Astrocyte (in vitro differentiated cells and primary cell): ENCODE measurements around the gene SNX22. TPM values are rescaled to one million over a fixed set of nuclear protein-coding genes. Genes with fewer than 3 reads are reported as not detected.

Experiments
- DNase-seq: peaks from one replicate; pipeline ENCODE4 v3.0.0-alpha.2; 2010; ENCODE audit warnings: low read depth
- FAIRE-seq: peaks from 2 replicates; lab custom pipeline; 2011; peaks lifted over from hg19 to GRCh38; lab: Jason Lieb, UNC
- H2AFZ ChIP-seq: 2 replicates; pipeline ENCODE4 v1.6.0; 2012; ENCODE audit warnings: low read depth, low read length, inconsistent platforms
- H3K27ac ChIP-seq: 2 replicates; pipeline ENCODE4 v1.5.1; 2011; ENCODE audit warnings: low read depth, low read length, inconsistent platforms
- H3K27me3 ChIP-seq: 2 replicates; pipeline ENCODE4 v1.6.0; 2011; ENCODE audit warnings: low read length, inconsistent platforms; ENCODE audit not compliant: insufficient read depth
- H3K36me3 ChIP-seq: 2 replicates; pipeline ENCODE4 v1.5.1; 2011; ENCODE audit warnings: low read length, inconsistent platforms; ENCODE audit not compliant: insufficient read depth
- H3K4me1 ChIP-seq: 2 replicates; pipeline ENCODE4 v1.5.1; 2011; ENCODE audit warnings: low read length, inconsistent platforms; ENCODE audit not compliant: insufficient read depth
- H3K4me2 ChIP-seq: 2 replicates; pipeline ENCODE4 v1.6.0; 2012; ENCODE audit warnings: low read length, inconsistent platforms
- H3K4me3 ChIP-seq: 2 replicates; pipeline ENCODE4 v1.5.1; 2011; ENCODE audit warnings: low read depth, mild to moderate bottlenecking, low read length, inconsistent platforms; ENCODE audit not compliant: insufficient read depth
- H3K79me2 ChIP-seq: 2 replicates; pipeline ENCODE4 v1.6.0; 2012; ENCODE audit warnings: mild to moderate bottlenecking, low read length, inconsistent platforms; ENCODE audit not compliant: insufficient read depth
- H3K9ac ChIP-seq: 2 replicates; pipeline ENCODE4 v1.6.0; 2012; ENCODE audit warnings: mild to moderate bottlenecking, low read length, inconsistent platforms
- H3K9me3 ChIP-seq: 2 replicates; pipeline ENCODE4 v1.5.1; 2012; ENCODE audit warnings: low read depth, mild to moderate bottlenecking, low read length, inconsistent platforms; ENCODE audit not compliant: insufficient read depth
- H4K20me1 ChIP-seq: 2 replicates; pipeline ENCODE4 v1.6.0; 2012; ENCODE audit warnings: low read length, inconsistent platforms; ENCODE audit not compliant: insufficient read depth
- H3K27ac Mint-ChIP-seq: one replicate; pipeline ENCODE4 v1.8.0; 2021; ENCODE audit warnings: mild to moderate bottlenecking, mixed read lengths; ENCODE audit not compliant: unreplicated experiment
- H3K27me3 Mint-ChIP-seq: one replicate; pipeline ENCODE4 v1.8.0; 2021; ENCODE audit warnings: low read depth, mixed read lengths; ENCODE audit not compliant: unreplicated experiment
- H3K36me3 Mint-ChIP-seq: one replicate; pipeline ENCODE4 v1.8.0; 2021; ENCODE audit warnings: low read depth, mixed read lengths; ENCODE audit not compliant: unreplicated experiment
- H3K4me1 Mint-ChIP-seq: one replicate; pipeline ENCODE4 v1.8.0; 2021; ENCODE audit warnings: low read depth, mixed read lengths; ENCODE audit not compliant: unreplicated experiment
- H3K4me3 Mint-ChIP-seq: one replicate; pipeline ENCODE4 v1.8.0; 2021; ENCODE audit warnings: mild to moderate bottlenecking, moderate library complexity, mixed read lengths; ENCODE audit not compliant: unreplicated experiment
- H3K9me3 Mint-ChIP-seq: one replicate; pipeline ENCODE4 v1.8.0; 2021; ENCODE audit warnings: mild to moderate bottlenecking, mixed read lengths; ENCODE audit not compliant: unreplicated experiment
- CTCF ChIP-seq: IDR thresholded peaks from 2 replicates; pipeline ENCODE4 v1.5.1; 2011; ENCODE audit warnings: low read depth, mild to moderate bottlenecking, inconsistent platforms, low read length, moderate library complexity; ENCODE audit not compliant: insufficient read depth
- EZH2 ChIP-seq: IDR thresholded peaks from 2 replicates; pipeline ENCODE4 v1.6.1; 2012; ENCODE audit warnings: mild to moderate bottlenecking, low read length, inconsistent platforms; ENCODE audit not compliant: insufficient read depth
- total RNA-seq: library from RNA; stranded (reverse); gene quantifications from 2 replicates; pipeline ENCODE4 v1.2.1, GENCODE V29; 2021

The SNX22 gene
- total RNA-seq, 1 donor from 2014 or later, result 0.27 TPM

- no peaks in the 10 kb centered on the region for H3K4me1 Mint-ChIP-seq
- H3K27ac Mint-ChIP-seq, result no peak overlapping the region
- peaks cover 13% of the 10 kb centered on the region for H3K36me3 Mint-ChIP-seq
- no peak overlapping the region for H3K27ac ChIP-seq
- H3K4me1 ChIP-seq, result peaks cover 9% of the 10 kb centered on the region
- TF ChIP-seq EZH2 (no peak), CTCF (no peak)
- no peak for DNase-seq
- H3K4me3 ChIP-seq, result no peak overlapping the region
- no peak overlapping the region for H2AFZ ChIP-seq
- no peak for FAIRE-seq
- no peaks in the 10 kb centered on the region for H3K27me3 Mint-ChIP-seq
- peaks cover 19% of the 10 kb centered on the region for H4K20me1 ChIP-seq
- H3K4me3 Mint-ChIP-seq, result no peak overlapping the region
- no peaks in the 10 kb centered on the region for H3K27me3 ChIP-seq
- no peaks in the 10 kb centered on the region for H3K9me3 Mint-ChIP-seq
- no peaks in the 10 kb centered on the region for H3K9me3 ChIP-seq
- no peak overlapping the region for H3K4me2 ChIP-seq
- H3K9ac ChIP-seq, result no peak overlapping the region
- no peaks in the 10 kb centered on the region for H3K79me2 ChIP-seq
- peaks cover 17% of the 10 kb centered on the region for H3K36me3 ChIP-seq
Observed at GRCh38 chr15:64144192-64144564, 7.4 kb upstream of the SNX22 start.

GRCh38 chr15:64144565-64145281, 6.8 kb upstream of the SNX22 start:
- no peak for TF ChIP-seq CTCF
- no peak for TF ChIP-seq EZH2
- no peak overlapping the region for H3K27ac Mint-ChIP-seq
- Histone ChIP-seq H4K20me1 (peaks cover 23% of the 10 kb centered on the region), H3K27me3 (no peaks in the 10 kb centered on the region), H3K4me2 (no peak overlapping the region), H3K9ac (no peak overlapping the region), H3K9me3 (no peaks in the 10 kb centered on the region), H3K36me3 (peaks cover 17% of the 10 kb centered on the region), H3K79me2 (no peaks in the 10 kb centered on the region), H2AFZ (no peak overlapping the region), H3K4me1 (peaks cover 9% of the 10 kb centered on the region), H3K4me3 (no peak overlapping the region), H3K27ac (no peak overlapping the region)
- peaks cover 13% of the 10 kb centered on the region for H3K36me3 Mint-ChIP-seq
- H3K4me3 Mint-ChIP-seq, result no peak overlapping the region
- no peaks in the 10 kb centered on the region for H3K9me3 Mint-ChIP-seq
- FAIRE-seq (no peak), DNase-seq (no peak)
- H3K27me3 Mint-ChIP-seq, result no peaks in the 10 kb centered on the region
- no peaks in the 10 kb centered on the region for H3K4me1 Mint-ChIP-seq

GRCh38 chr15:64146041-64146440, 5.5 kb upstream of the SNX22 start:
- Histone ChIP-seq H3K4me1 (peaks cover 10% of the 10 kb centered on the region), H3K4me3 (no peak overlapping the region), H3K4me2 (no peak overlapping the region), H2AFZ (no peak overlapping the region), H3K27ac (no peak overlapping the region), H3K36me3 (peaks cover 15% of the 10 kb centered on the region), H3K9ac (no peak overlapping the region), H3K27me3 (no peaks in the 10 kb centered on the region), H3K9me3 (no peaks in the 10 kb centered on the region), H3K79me2 (no peaks in the 10 kb centered on the region), H4K20me1 (peaks cover 26% of the 10 kb centered on the region)
- peaks cover 5% of the 10 kb centered on the region for H3K27me3 Mint-ChIP-seq
- TF ChIP-seq CTCF, result no peak
- no peak for TF ChIP-seq EZH2
- peaks cover 13% of the 10 kb centered on the region for H3K36me3 Mint-ChIP-seq
- DNase-seq (no peak), FAIRE-seq (no peak)
- no peaks in the 10 kb centered on the region for H3K4me1 Mint-ChIP-seq
- no peak overlapping the region for H3K4me3 Mint-ChIP-seq
- H3K9me3 Mint-ChIP-seq, result no peaks in the 10 kb centered on the region
- no peak overlapping the region for H3K27ac Mint-ChIP-seq
